ENCODE measurements around the gene EDIL3.

The EDIL3 gene

GRCh38 chr5:84274585-84275468 is 109.9 kb downstream of the EDIL3 start:
- DNase-seq (ENCODE audit: low read depth), result peak; percentile 67
- TF ChIP-seq, protein P1, sequence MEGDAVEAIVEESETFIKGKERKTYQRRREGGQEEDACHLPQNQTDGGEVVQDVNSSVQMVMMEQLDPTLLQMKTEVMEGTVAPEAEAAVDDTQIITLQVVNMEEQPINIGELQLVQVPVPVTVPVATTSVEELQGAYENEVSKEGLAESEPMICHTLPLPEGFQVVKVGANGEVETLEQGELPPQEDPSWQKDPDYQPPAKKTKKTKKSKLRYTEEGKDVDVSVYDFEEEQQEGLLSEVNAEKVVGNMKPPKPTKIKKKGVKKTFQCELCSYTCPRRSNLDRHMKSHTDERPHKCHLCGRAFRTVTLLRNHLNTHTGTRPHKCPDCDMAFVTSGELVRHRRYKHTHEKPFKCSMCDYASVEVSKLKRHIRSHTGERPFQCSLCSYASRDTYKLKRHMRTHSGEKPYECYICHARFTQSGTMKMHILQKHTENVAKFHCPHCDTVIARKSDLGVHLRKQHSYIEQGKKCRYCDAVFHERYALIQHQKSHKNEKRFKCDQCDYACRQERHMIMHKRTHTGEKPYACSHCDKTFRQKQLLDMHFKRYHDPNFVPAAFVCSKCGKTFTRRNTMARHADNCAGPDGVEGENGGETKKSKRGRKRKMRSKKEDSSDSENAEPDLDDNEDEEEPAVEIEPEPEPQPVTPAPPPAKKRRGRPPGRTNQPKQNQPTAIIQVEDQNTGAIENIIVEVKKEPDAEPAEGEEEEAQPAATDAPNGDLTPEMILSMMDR (conservative IDR thresholded peaks at IDR 0.05; ENCODE audit: low read depth, low read length), result peak; percentile 68
- H3K4me3 ChIP-seq (ENCODE audit: low read depth, low read length), result no peak overlapping the region

- H3K4me3 ChIP-seq (ENCODE audit: low read depth, low read length), result no peak overlapping the region
- TF ChIP-seq, protein P1 (conservative IDR thresholded peaks at IDR 0.05; ENCODE audit: low read depth, low read length), result no peak
- no peak for DNase-seq (ENCODE audit: low read depth)
Observed at GRCh38 chr5:84273517-84273883, 111.2 kb downstream of the EDIL3 start.

- no peak overlapping the region for H3K4me3 ChIP-seq (ENCODE audit: low read depth, low read length)
- TF ChIP-seq, protein P1 (conservative IDR thresholded peaks at IDR 0.05; ENCODE audit: low read depth, low read length), result no peak
- DNase-seq (ENCODE audit: low read depth), result peak; percentile 58
Observed at GRCh38 chr5:84272771-84273516, 111.7 kb downstream of the EDIL3 start.

DNA sequence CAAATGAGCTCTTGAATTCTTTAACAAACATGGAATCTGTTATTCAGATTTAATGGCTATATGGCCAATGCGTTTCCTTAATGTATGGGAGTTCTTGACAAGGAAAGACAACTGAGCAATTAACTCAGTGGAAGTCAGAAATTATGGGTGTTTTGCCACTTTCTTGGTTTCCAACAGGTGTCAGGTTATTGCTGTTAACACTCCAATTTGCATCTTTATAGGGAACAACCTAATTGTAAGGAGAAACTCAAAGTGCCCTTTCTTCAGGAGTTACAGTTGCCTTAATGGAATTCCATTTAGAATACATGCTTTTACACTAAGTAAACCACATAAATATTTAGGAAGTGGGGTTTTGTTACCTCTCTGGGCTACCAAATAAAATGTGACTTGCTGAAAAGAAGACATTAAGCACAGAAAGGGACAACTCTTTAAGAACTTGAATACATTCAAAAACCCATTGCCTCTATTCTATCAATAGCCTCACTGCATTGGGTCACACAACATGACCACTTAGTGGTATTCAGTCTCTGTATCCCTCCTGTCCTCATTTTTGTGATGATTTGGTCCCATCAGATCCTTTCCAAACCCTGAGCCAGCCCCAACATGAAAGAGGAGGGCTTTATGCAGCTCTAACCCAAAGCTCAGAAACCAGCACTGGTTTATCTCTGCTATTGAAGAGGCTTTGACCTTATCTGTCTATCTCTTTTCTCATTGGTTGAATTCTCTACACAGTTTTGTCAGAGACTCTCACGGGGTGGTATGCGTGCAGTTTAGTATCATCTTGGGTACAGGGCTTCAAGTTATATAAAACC is 118.7 kb downstream of the EDIL3 start:
- no peak overlapping the region for H3K4me3 ChIP-seq (ENCODE audit: low read depth, low read length)

GRCh38 chr5:84265130-84265529 is 119.5 kb downstream of the EDIL3 start:
- no peak overlapping the region for H3K4me3 ChIP-seq (ENCODE audit: low read depth, low read length)
- no peak for DNase-seq (ENCODE audit: low read depth)
- TF ChIP-seq, protein P1 (conservative IDR thresholded peaks at IDR 0.05; ENCODE audit: low read depth, low read length), result no peak

More for the DNA sequence above, 118.7 kb downstream of the EDIL3 start:
- no peak for DNase-seq (ENCODE audit: low read depth)
- TF ChIP-seq, protein P1 (conservative IDR thresholded peaks at IDR 0.05; ENCODE audit: low read depth, low read length), result no peak

DNA sequence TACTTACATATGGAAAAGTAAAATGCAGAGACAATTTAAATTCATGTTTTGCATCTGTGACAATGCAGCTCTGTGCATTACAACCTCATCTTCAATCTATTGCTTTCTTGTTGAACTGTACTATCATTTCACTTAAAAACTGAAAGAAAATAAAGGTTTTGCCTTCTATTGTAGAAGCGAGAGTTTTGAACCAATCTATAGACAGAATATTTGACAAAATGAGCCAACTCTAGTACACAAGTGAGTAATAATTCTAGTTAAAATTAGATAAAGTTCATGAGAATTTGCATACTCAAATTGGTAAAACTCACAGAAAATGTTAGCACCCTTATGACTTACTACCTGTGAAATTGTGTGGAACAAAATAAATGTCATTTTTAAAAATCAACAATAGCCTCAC is 123.7 kb downstream of the EDIL3 start:
- TF ChIP-seq, protein P1 (conservative IDR thresholded peaks at IDR 0.05; ENCODE audit: low read depth, low read length), result no peak
- DNase-seq (ENCODE audit: low read depth), result no peak
- no peak overlapping the region for H3K4me3 ChIP-seq (ENCODE audit: low read depth, low read length)
